SK-N-DZ (cell line): ENCODE results near the gene PCNX2.
"Not testable (repeated sequence)": the region's sequence is repeated elsewhere in the genome, so short reads cannot be mapped to it uniquely, and the experiment has no call there.

Experiments
- DNase-seq: peaks from one replicate; pipeline ENCODE4 v3.0.0-alpha.2; 2015; ENCODE audit warnings: low spot score

PCNX2 gene

DNA sequence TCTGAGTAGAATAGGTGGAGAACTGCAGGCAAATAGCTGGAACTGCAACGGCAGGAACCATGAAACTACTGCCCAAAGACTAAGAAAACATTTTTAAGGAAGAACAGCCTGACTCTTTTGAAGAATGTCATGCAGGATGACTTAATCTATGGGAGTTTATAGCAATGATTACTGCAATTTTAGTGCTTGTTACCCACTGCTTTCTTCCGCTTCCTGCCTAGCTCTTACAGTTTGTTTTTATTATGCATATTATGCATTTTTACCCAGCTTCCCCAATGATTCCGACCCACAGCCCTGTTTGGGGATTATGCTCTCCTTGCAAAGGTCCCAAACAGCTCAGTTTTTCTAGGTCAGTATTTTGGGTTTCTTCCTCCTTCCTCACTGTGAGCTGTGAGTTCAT, 71.2 kb downstream of the PCNX2 start:
- DNase-seq: no peak

DNA sequence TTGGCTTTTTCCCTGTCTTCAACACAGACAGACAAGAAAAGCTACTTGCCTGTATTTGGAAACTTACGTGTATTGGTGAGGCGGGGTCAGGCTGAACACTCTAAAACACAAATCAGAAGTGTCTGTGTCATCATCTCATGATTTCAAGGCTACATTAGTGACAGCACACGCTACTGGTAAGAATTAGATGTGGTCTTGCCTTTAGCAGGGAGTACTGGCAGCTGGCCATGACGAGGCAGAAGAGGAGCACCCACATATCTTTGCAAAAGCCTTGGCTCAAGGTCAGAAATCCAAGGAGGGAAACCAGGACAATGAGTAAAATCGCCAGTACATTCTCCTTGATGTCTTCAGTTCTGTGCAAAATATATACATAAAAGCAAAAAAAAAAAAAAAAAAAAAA, 77.7 kb downstream of the PCNX2 start:
- DNase-seq: no peak

DNA sequence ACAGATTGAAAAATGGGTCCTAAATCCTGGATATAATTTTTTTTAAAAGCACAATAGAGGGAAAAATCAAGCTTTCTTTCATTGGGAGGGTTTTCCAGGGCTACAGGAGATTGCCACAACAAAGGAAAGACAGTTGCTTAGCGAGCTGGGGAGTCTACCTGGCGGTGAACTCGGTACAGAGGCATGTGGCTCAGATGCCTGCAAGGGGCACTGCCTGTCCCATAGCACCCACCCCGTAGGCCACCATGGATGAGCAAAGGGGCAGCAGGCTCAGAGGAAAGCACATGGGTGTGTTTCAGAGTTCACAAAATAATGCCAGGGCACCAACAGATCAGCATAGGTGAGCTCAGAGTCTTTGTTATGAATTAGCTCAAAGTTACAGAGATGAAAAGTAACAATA, 79.5 kb downstream of the PCNX2 start:
- DNase-seq: no peak

DNA sequence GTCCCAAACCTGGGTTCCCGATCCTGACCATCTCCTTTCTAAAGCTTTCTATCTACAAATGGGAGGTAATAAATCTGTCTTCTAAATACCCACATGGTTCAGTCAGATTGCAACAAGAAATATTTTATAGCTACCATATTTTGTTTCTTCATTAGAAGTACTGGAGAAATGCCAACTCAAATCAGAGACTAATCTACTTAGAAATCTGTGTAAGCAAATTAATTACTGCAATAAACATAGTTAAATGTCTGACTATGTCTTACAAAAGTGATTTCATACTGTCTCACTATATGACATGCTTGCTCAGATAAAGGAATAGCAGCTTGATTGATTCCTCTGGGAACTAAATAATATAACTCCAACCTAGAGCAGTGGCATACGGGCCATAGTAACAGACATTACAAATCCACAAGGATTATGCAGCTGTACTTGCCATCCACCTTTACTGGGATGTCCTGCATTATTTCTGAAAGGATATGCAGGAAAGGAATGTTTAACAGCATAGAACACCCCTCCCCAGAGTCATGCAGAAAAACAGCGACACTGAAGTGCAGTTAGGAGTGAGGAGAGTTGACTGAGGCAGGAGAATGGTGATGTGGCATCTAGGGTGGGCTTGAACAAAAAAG, 80.3 kb downstream of the PCNX2 start:
- no peak for DNase-seq

GRCh38 chr1:233211595-233211994, 83.9 kb downstream of the PCNX2 start:
- DNase-seq: no peak

- DNase-seq: no peak
Observed at GRCh38 chr1:233211106-233211505, 84.4 kb downstream of the PCNX2 start.

- no peak for DNase-seq
Observed at GRCh38 chr1:233209481-233209880, 86.0 kb downstream of the PCNX2 start.

DNA sequence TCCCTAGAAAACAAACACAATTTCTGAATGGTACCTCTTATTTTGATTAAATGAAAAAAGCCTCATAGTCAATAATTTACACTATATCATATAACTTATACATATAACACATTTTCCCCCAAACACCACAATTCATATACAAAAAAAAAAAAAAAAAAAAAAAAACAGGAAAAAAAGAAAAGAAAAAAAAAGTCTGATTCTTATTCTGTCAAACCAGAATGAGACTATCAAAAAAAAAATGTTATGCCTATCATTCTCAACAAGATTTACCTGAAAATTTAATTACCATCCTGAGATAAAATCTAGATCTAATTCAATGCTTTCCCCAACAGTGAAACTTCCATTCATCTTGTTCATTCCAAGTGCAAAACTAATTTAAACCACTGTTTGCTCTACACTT, 86.8 kb downstream of the PCNX2 start:
- DNase-seq: peak; percentile 43

GRCh38 chr1:233197940-233198339, 97.6 kb downstream of the PCNX2 start:
- no peak for DNase-seq

GRCh38 chr1:233193741-233194140, 101.8 kb downstream of the PCNX2 start:
- no peak for DNase-seq

GRCh38 chr1:233190987-233191386, 104.5 kb downstream of the PCNX2 start:
- DNase-seq: no peak

DNA sequence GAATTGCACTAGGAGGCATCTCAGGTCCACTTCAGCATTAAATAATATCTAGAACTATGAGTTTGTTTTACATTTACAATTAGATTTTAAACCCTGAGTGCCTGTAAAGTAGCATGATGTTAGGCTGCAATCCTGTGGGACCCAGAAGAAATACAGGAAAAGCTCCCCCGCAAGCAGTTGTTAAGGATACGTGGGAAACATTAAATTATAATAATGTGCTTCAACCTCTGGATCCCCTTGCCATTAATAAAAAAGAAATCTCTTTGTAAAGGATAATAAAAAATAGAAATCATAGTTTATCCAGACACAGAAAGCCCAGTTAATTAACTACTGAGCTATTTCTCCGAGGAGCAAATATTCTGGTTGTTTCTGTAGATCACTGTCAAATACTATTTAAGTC, 106.0 kb downstream of the PCNX2 start:
- DNase-seq: no peak

DNA sequence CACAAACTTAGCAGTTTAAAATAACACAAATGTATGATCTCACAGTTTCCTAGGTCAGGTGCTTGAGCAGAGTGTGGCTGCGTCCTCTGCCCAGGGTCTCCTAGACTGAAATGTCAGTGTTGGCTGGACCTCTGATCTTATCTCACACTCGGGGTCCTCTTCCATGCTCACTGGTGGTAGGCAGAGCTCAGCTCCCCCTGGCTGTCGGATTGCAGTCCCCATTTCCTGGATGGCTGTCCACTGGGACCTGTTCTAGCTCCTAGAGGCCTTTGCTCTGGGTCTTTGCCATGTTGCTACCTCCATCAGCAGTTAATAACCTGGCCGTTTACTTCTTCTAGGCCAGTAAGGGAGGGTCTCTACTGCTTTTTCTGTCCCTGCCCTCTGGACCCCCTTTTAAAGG, 107.5 kb downstream of the PCNX2 start:
- no peak for DNase-seq

GRCh38 chr1:233183226-233184020, 112.1 kb downstream of the PCNX2 start:
- DNase-seq: no peak

- DNase-seq: no peak
Observed at GRCh38 chr1:233182587-233182986, 112.9 kb downstream of the PCNX2 start.

DNA sequence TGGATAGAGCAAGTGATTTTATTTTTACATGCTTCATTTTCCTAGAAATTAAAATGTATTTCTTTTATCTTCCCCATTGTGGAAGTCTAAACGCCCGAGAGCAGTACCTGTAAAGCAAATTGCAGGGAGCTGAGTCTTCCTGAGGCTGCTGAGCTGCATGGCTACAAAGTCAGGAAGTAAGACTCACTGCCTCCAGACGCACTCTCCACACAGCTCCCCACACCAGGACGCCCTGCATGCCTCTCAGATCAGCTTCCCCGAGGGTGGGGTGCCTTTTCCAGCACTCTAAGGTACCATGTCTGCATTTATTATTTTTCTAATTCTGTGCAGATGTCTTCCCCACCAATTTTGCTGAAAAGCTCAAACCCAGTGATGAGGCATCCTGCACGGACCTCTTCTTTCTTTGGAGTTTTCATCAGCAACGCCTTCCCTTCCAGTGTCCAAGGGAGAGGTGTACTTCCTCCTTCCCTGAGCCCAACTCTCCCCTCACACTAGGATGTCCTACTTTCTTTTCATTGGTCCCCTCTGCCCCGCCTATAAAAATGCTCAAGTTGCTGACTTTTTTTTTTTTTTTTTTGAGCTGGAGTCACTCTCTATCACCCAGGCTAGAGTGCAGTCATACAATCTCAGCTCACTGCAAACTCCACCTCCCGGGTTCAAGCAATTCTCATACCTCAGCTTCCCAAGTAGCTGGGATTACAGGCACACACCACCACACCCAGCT, 114.7 kb downstream of the PCNX2 start:
- no peak for DNase-seq

GRCh38 chr1:233179638-233180037, 115.9 kb downstream of the PCNX2 start:
- not testable (repeated sequence) for DNase-seq

DNA sequence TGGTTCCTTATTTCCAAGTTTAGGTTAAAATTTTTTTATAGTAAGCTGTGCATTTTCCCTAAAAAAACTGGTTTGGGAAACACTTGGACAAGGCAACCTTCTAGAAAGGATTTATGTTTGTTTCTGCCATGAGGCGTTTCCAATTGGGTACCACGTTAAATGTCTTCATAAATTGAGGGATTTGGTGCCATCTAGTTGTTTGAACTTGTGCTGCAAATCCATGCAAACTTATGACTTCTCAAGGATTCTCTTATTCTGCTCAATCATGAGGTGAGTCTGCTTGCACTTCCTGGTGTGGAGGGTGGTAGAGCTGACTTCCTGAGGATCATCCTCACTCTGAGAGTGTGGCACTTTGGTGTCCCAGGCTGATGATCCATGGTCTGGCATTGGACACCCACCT, 123.3 kb downstream of the PCNX2 start:
- DNase-seq: peak; percentile 3

GRCh38 chr1:233170741-233171140, 124.8 kb downstream of the PCNX2 start:
- no peak for DNase-seq

DNA sequence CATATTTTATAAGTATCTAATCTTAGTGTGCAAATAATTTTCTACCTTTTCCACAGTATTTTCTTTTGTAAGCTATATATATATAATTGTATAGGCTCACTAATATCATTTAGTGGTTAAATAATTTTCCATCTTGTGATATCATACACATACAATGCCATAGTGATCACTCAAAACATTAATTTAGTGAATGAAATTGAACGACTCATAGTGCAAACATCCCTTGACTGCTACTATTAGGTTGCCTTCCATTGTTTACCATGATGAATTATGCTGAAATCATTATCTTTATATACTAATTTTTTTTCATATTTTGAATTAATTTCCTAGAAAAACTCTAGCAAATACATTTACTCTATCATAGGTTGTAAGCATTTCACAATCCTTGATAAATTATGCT, 127.1 kb downstream of the PCNX2 start:
- no peak for DNase-seq

GRCh38 chr1:233166896-233167295, 128.6 kb downstream of the PCNX2 start:
- DNase-seq: no peak

DNA sequence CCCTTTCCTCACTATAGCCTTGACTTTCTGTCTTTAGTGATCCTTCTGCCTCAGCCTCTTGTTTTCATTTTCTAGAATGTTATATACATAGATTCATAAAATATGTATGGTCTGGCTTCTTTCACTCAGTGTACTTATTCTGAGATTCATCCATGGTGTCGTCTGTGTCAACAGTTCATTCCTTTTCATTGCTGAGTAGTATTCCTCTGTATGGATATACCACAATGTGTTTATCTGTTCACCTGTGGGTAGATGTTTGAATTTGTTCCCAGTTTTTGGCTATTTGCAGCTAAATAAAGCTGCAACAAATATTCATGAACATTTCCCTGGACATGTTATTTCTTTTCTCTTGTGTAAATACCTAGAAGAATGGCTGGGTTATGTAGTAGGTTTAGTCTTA, 131.8 kb downstream of the PCNX2 start:
- no peak for DNase-seq

GRCh38 chr1:233158322-233158721, 137.2 kb downstream of the PCNX2 start:
- DNase-seq: no peak
